GM18517 (cell line): ENCODE measurements around the gene NUDT4B.
"Not testable (repeated sequence)": the region's sequence is repeated elsewhere in the genome, so short reads cannot be mapped to it uniquely, and the experiment has no call there.

ENCODE experiments used
- ATAC-seq: cut with Tn5 transposase; IDR thresholded peaks from one replicate; pipeline ENCODE4 v1.9.1; 2021; ENCODE audit warnings: mild to moderate bottlenecking, moderate library complexity; ENCODE audit not compliant: unreplicated experiment

Gene NUDT4B

DNA sequence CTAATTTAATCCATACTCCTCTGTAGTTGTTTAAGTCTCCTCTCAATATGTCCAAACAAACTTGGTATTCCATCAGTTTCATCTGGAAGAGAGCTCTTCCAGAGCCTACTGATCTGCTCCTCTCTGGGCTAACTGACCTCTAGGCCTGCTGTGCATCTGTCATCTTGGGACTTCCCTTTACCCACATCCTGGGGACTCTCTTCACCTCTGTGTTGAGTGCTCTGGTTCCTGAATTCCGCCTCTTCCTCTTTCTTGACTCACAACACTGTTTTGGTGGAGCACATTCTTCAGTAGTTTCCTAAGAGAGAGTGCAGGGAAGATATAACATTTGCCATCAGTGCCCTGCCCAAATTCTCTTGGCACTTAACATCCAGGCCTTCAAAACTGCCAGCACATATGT is 13.0 kb upstream of the NUDT4B start:
- not testable (repeated sequence) for ATAC-seq

- ATAC-seq: not testable (repeated sequence)
Measured at GRCh38 chr1:148738667-148739066, 9.9 kb upstream of the NUDT4B start.

GRCh38 chr1:148743200-148743599 is 5.4 kb upstream of the NUDT4B start:
- ATAC-seq: not testable (repeated sequence)

DNA sequence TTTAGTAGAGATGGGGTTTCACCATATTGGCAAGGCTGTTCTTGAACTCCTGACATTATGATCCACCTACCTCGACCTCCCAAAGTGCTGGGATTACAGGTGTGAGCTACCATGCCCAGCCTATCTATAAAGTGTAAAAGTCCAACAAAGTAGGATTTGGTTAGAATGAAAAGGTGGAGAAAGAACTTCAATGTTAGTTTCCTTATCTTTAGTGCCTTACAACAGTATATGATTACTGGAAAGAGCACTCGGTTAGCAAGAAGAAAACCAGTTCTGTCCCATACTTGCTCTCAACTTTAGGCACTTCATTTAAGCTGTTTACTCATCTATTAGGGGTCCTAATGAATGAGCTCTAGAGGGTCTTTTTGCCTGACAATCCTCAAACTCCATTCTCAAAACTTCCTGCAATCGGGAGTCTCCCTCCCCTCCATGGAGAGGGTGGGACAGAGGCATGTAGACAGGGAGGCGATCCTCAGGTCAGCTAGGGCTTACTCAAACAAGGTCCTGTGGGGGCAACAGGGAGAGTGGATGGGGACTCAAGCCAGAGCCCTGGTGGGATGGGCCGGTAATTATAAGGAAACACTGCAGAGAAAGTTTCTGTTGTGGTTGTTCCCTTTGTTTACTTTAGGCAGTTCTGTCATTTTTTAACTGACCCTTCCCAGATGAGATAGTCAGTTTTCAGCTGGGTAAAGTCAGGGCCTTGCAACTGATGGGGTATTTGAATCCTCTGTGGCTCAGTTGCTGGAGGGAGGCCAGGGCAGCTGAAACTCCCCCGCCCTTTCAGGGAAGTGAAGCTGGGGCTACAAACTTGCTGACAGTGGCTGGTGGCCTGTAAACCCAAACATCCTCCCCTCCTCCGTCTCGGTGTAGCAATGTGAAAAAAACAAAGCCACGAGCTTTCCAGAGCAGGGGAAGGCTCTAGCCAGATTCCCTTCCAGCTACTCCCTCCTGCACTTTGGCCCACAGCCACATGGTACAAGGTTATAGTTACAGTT is 4.6 kb upstream of the NUDT4B start:
- ATAC-seq: not testable (repeated sequence)

- peak; percentile 80 for ATAC-seq
Measured at GRCh38 chr1:148749335-148749681, 734 bp downstream of the NUDT4B start.

GRCh38 chr1:148756231-148756630 is 7.7 kb downstream of the NUDT4B start:
- not testable (repeated sequence) for ATAC-seq

GRCh38 chr1:148757446-148757845 is 8.9 kb downstream of the NUDT4B start:
- not testable (repeated sequence) for ATAC-seq

DNA sequence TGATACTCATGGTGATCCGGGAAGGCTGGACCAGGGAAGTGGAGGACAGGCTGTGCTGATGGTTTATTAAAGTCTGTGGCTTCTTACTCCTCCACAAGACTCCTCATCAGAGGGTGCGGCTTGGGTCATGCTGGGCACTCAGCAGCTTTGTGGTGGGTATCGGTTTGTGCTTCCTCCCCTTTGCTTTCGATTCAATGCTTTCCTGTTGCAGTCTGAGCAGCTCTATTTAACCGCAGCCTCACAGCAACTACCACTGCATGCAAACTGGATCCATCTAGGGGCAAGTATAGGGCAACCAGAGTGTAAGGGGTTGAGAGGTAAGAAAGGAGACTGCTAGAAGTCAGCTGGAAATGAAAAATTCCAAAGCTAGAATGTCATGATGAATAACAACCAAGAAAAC is 9.8 kb downstream of the NUDT4B start:
- ATAC-seq: peak; percentile 98

GRCh38 chr1:148758925-148759324 is 10.4 kb downstream of the NUDT4B start:
- ATAC-seq: not testable (repeated sequence)

GRCh38 chr1:148759749-148760148 is 11.2 kb downstream of the NUDT4B start:
- ATAC-seq: not testable (repeated sequence)

GRCh38 chr1:148760206-148760605 is 11.6 kb downstream of the NUDT4B start:
- ATAC-seq: not testable (repeated sequence)

DNA sequence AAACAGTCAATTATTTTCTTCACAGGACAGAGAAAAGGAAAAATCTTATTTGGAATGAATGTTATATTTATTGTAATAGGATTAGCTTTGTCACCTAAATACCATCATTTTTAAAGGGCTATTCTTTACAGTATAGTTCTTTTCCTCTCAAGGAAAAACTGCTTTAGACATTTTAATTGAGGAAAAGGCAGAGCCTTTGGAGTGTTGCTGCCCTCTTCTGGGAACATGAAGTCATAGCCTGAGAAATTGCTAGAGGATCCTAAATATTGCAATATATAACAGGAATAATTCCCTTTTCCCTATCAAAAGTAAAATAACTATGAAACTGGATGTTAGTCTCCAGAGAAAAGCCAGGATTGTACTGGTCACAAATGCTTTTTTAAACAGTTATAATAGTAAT is 12.8 kb downstream of the NUDT4B start:
- ATAC-seq: not testable (repeated sequence)

DNA sequence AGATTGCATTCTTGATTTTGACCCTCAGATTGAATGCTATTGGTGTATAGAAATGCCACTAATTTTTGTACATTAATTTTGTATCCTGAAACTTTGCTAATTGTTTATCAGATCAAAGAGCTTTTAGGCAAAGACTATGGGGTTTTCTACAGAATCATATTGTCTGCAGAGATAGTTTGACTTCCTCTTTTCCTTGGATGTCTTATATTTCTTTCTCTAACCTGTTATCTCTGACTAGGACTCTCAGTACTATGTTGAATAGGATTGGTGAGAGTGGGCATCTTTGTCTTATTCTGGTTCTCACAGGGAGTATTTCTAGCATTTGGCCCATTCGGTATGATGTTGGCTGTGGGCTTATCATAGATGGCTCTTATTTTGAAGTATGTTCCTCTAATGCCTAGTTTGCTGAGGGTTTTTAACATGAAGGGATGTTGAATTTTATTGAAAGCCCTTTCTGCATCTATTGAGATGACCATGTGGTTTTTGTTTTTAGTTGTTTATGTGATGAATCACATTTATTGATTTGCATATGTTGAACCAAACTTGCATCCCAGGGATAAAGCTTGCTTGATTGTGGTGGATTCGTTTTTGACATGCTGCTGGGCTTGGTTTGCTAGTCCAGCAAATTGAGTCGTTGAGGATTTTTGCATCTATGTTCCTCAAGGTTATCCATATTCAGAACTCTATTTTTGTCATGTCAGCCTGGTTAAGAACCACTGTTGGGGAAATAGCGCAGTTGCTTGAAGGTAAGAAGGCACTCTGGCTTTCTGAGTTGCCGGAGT is 16.9 kb downstream of the NUDT4B start:
- not testable (repeated sequence) for ATAC-seq

DNA sequence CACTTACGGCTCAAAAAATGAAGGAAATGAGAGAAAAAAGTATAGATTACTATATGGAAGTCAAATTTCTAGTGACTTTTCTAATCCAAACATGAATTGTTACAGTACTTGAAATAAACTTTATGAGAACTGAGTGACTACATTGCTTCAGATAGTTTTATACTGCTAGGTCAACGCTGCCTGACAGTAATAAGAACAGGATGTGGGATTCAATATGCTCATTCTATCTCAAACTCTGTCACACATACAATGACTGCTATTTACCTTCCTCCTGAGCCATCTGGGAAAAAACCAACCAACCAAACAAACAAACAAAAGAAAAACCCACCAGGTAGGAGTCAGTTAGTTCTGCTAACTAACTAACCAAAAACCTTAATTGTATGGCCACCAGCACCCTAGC is 20.0 kb downstream of the NUDT4B start:
- ATAC-seq: not testable (repeated sequence)

- ATAC-seq: not testable (repeated sequence)
Measured at GRCh38 chr1:148769495-148769894, 20.9 kb downstream of the NUDT4B start.

- not testable (repeated sequence) for ATAC-seq
Measured at GRCh38 chr1:148773690-148774089, 25.1 kb downstream of the NUDT4B start.

GRCh38 chr1:148774102-148774501 is 25.5 kb downstream of the NUDT4B start:
- not testable (repeated sequence) for ATAC-seq

GRCh38 chr1:148775263-148775662 is 26.7 kb downstream of the NUDT4B start:
- not testable (repeated sequence) for ATAC-seq

- ATAC-seq: not testable (repeated sequence)
Measured at GRCh38 chr1:148777649-148778048, 29.1 kb downstream of the NUDT4B start.

DNA sequence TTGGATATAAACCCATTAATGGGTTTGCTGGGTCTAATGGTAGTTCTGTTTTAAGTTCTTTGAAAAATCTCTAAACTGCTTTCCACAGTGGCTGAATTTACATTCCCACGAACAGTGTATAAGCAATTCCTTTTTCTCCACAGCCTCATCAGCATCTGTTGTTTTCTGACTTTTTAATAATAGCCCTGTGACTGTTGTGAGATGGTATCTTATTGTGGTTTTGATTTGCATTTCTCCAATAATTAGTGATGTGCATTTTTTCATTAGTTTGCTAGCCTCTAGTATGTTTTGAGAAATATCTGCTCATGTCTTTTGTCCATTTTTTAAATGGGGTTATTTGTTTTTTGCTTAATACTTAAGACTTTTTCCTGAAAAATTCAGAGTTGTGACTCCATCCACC is 31.8 kb downstream of the NUDT4B start:
- not testable (repeated sequence) for ATAC-seq

DNA sequence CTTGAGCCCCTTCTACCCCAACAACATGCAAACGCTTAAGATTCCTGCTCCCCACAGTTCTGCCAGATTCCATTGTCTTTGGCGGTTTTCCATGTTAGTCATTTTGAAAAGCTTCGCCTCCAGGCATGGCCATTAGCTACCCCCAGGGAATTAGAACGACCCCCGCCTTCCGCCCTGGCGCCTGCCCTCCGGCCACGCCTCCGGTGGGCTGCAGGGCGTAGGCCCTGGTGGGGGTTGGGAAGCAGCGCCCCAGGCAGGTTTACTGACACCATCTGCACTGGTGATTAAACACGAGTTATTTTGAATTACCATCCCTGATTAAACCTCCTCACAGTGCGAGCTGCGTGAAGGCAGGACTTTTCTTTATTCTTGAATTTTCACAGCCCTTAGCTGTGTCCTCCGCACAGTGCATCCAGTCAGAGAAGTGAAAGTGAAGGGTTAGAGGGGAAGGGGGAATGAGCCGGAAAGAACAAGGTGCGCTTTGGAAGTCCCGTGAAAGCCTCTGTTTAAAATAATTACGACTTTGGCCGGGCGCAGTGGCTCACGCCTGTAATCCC is 43.0 kb downstream of the NUDT4B start:
- not testable (repeated sequence) for ATAC-seq
